Eye (tissue), 1 donor: ENCODE results near the gene KRT71.

Experiments
- DNase-seq: peaks from one replicate; pipeline ENCODE4 v3.0.0-alpha.2; 2015

Gene KRT71

GRCh38 chr12:52494518-52494917, 58.4 kb downstream of the KRT71 start:
- DNase-seq = no peak

- DNase-seq = no peak
Observed at GRCh38 chr12:52494100-52494499, 58.8 kb downstream of the KRT71 start.
